Lower leg skin (tissue), 3 donors: ENCODE data around the gene MYO10.

Experiments
- CTCF ChIP-seq, 3 donors: fragments of 450-650 bp; IDR thresholded peaks; one replicate each; pipeline ENCODE4 v1.5.1; 2016; ENCODE audit warnings: antibody characterized with exemption in 3 of 3, mild to moderate bottlenecking in 3 of 3, moderate library complexity in 2 of 3
- POLR2A ChIP-seq, 2 donors: fragments of 450-650 bp; IDR thresholded peaks; one replicate each; pipeline ENCODE4 v1.6.1; 2016 to 2017; ENCODE audit warnings: antibody characterized with exemption in 2 of 2, mild to moderate bottlenecking in 1 of 2, moderate library complexity in 1 of 2

GRCh38 chr5:16909464-16909863 is 26.6 kb downstream of the MYO10 start:
- TF ChIP-seq POLR2A (IDR thresholded peaks at IDR 0.05) (no peak), CTCF (IDR thresholded peaks at IDR 0.05) (no peak)
